Neuron (in vitro differentiated cells): Measurements from ENCODE around the gene NEK6.

ENCODE experiments used
- H2AFZ ChIP-seq: one replicate; pipeline ENCODE4 v1.6.1; 2013; ENCODE audit warnings: low read depth, mild to moderate bottlenecking, inconsistent platforms, low read length, moderate library complexity
- H3K27me3 ChIP-seq: one replicate; pipeline ENCODE4 v1.6.1; 2013; ENCODE audit warnings: low read length; ENCODE audit not compliant: insufficient read depth
- H3K36me3 ChIP-seq: one replicate; pipeline ENCODE4 v1.6.1; 2013; ENCODE audit warnings: low read length; ENCODE audit not compliant: insufficient read depth
- H3K4me1 ChIP-seq: one replicate; pipeline ENCODE4 v1.6.1; 2013; ENCODE audit warnings: low read length; ENCODE audit not compliant: insufficient read depth
- H3K4me3 ChIP-seq: 2 replicates; pipeline ENCODE4 v1.5.1; 2013; ENCODE audit warnings: mild to moderate bottlenecking, low read length, moderate library complexity
- H3K9me3 ChIP-seq: one replicate; pipeline ENCODE4 v1.6.1; 2013; ENCODE audit warnings: low read length

The NEK6 gene

DNA sequence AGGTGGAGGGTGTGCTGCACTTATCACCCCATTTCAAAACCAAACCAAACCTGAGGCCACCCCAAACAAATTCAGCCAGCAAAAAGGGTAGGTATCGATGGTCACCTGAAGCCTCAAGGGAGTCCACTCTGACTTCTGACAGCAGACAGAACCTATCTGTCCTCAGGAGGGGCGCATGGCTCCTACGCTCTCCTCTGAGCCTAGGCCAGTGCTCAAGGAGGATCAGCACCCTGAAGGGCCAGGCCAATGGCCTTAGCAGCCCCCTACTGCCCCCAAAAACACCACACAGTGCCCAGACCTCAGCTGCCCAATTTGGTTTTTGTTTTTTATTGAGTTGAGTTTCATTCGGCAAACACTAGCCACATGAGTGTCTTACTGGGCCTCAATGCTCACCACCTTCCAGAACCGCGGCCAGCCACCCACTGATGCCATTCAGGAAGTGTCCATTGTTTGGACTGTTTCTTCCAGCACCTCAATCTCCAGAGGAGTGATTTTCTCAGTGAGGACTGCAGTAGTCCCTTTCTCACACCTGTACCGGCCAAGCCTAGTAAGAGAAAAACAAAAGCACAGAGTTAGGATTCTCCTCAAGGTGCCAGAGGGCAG lies 95.5 kb downstream of the NEK6 start:
- H2AFZ ChIP-seq, result no peak overlapping the region
- H3K4me1 ChIP-seq, result peaks cover 25% of the 10 kb centered on the region
- no peak overlapping the region for H3K4me3 ChIP-seq
- H3K27me3 ChIP-seq, result no peaks in the 10 kb centered on the region
- peaks cover 68% of the 10 kb centered on the region for H3K36me3 ChIP-seq
- no peaks in the 10 kb centered on the region for H3K9me3 ChIP-seq

- Histone ChIP-seq H3K27me3 (no peaks in the 10 kb centered on the region), H3K4me3 (no peak overlapping the region), H3K4me1 (peaks cover 25% of the 10 kb centered on the region), H3K36me3 (peaks cover 63% of the 10 kb centered on the region), H2AFZ (no peak overlapping the region), H3K9me3 (no peaks in the 10 kb centered on the region)
These were observed 96.1 kb downstream of the NEK6 start for GRCh38 chr9:124353811-124354274.

GRCh38 chr9:124354346-124355038 lies 96.7 kb downstream of the NEK6 start:
- H3K9me3 ChIP-seq, result no peaks in the 10 kb centered on the region
- no peaks in the 10 kb centered on the region for H3K27me3 ChIP-seq
- peaks cover 59% of the 10 kb centered on the region for H3K36me3 ChIP-seq
- H3K4me3 ChIP-seq, result no peak overlapping the region
- H2AFZ ChIP-seq, result no peak overlapping the region
- peaks cover 22% of the 10 kb centered on the region for H3K4me1 ChIP-seq

- Histone ChIP-seq H2AFZ (no peak overlapping the region), H3K36me3 (peaks cover 59% of the 10 kb centered on the region), H3K4me1 (peaks cover 14% of the 10 kb centered on the region), H3K4me3 (no peak overlapping the region), H3K9me3 (no peaks in the 10 kb centered on the region), H3K27me3 (no peaks in the 10 kb centered on the region)
These were observed 97.5 kb downstream of the NEK6 start for GRCh38 chr9:124355039-124355940.

- Histone ChIP-seq H3K4me3 (no peak overlapping the region), H3K9me3 (no peaks in the 10 kb centered on the region), H2AFZ (no peak overlapping the region), H3K4me1 (peaks cover 7% of the 10 kb centered on the region), H3K27me3 (no peaks in the 10 kb centered on the region), H3K36me3 (peaks cover 52% of the 10 kb centered on the region)
These were observed 98.4 kb downstream of the NEK6 start for GRCh38 chr9:124355941-124356744.

GRCh38 chr9:124356745-124357390 lies 99.1 kb downstream of the NEK6 start:
- H3K36me3 ChIP-seq, result peaks cover 44% of the 10 kb centered on the region
- no peaks in the 10 kb centered on the region for H3K9me3 ChIP-seq
- H3K27me3 ChIP-seq, result no peaks in the 10 kb centered on the region
- peaks cover 3% of the 10 kb centered on the region for H3K4me1 ChIP-seq
- no peak overlapping the region for H2AFZ ChIP-seq
- no peak overlapping the region for H3K4me3 ChIP-seq

DNA sequence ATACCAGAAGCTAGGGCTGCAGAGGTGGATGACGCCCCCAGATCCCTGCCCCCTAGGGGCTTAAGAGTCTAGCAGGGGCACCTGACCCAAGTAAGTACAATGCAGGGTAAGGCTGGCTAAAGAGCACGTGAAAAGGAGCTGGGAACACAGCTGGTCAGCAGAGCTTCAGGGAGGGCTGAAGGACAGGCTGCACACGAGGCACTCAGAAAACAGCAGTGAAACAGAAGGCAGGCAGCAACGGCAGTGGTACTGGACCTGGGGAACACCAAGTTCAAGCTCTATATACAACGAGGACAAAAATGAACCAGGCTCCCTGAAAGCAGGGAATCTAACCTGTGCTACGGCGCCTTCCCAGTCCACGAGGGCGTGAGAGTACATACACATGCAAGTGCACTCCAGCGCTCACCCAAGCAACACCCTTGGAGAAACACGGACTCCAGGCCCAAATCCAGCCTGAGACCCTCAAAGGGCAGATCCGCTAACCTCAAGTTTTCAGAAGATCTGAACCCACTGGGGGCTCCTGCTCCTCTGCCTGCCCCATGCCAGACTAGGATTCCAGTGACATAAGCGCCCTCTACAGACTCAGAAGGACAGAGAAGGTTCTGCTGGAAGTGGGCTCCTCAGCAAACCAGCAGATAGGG lies 100.1 kb downstream of the NEK6 start:
- H3K4me3 ChIP-seq, result no peak overlapping the region
- peaks cover 36% of the 10 kb centered on the region for H3K36me3 ChIP-seq

GRCh38 chr9:124358631-124359030 lies 100.9 kb downstream of the NEK6 start:
- H3K9me3 ChIP-seq, result no peaks in the 10 kb centered on the region
- no peaks in the 10 kb centered on the region for H3K27me3 ChIP-seq
- peaks cover 28% of the 10 kb centered on the region for H3K36me3 ChIP-seq
- H3K4me3 ChIP-seq, result no peak overlapping the region
- peaks cover 6% of the 10 kb centered on the region for H3K4me1 ChIP-seq
- H2AFZ ChIP-seq, result no peak overlapping the region

More for the DNA sequence above, 100.1 kb downstream of the NEK6 start:
- no peaks in the 10 kb centered on the region for H3K27me3 ChIP-seq
- no peaks in the 10 kb centered on the region for H3K9me3 ChIP-seq
- H2AFZ ChIP-seq, result no peak overlapping the region
- H3K4me1 ChIP-seq, result peaks cover 3% of the 10 kb centered on the region

DNA sequence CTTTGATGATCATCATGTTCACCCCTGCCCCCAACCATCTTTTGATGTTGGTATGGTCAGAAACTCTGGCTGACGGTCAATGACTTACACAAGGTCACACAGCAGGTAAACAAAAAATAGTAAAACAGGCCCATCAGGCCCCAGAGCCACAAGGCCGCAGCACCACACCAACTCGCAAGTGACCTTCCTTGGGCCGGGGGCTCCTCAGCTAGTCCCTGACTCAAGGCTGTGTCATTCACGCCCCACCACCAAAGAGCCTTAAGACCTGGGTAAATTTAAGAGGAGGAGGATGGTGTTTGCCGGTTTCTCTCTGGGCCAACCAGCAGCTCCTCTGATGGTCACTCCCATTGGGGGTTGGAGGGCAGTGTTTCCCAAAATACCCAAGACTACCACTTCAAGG lies 101.7 kb downstream of the NEK6 start:
- peaks cover 6% of the 10 kb centered on the region for H3K4me1 ChIP-seq
- peaks cover 20% of the 10 kb centered on the region for H3K36me3 ChIP-seq
- no peaks in the 10 kb centered on the region for H3K27me3 ChIP-seq
- H3K9me3 ChIP-seq, result no peaks in the 10 kb centered on the region
- H3K4me3 ChIP-seq, result no peak overlapping the region
- no peak overlapping the region for H2AFZ ChIP-seq

- Histone ChIP-seq H3K27me3 (no peaks in the 10 kb centered on the region), H3K4me1 (peaks cover 6% of the 10 kb centered on the region), H3K4me3 (no peak overlapping the region), H3K9me3 (no peaks in the 10 kb centered on the region), H2AFZ (no peak overlapping the region), H3K36me3 (peaks cover 15% of the 10 kb centered on the region)
These were observed 102.3 kb downstream of the NEK6 start for GRCh38 chr9:124359855-124360678.

GRCh38 chr9:124361128-124361527 lies 103.4 kb downstream of the NEK6 start:
- H3K9me3 ChIP-seq, result no peaks in the 10 kb centered on the region
- no peak overlapping the region for H3K4me3 ChIP-seq
- no peaks in the 10 kb centered on the region for H3K27me3 ChIP-seq
- H3K4me1 ChIP-seq, result peaks cover 6% of the 10 kb centered on the region
- no peak overlapping the region for H2AFZ ChIP-seq
- peaks cover 5% of the 10 kb centered on the region for H3K36me3 ChIP-seq
